T-helper 17 cell (primary cell): ENCODE results near the gene F12. TPM values are rescaled to one million over a fixed set of nuclear protein-coding genes. Genes with fewer than 3 reads are reported as not detected.

ENCODE experiments used
- ATAC-seq: fragments of 150-1000 bp; cut with Tn5 transposase; 2 replicates; pipeline ENCODE4 v1.10.0; 2021; ENCODE audit warnings: mild to moderate bottlenecking, moderate library complexity
- DNase-seq, 3 donors: peaks; one replicate each; pipeline versions ENCODE4 v3.0.0 to v3.0.0-alpha.2; 2020 to 2021
- H3K9me3 ChIP-seq: one replicate; pipeline ENCODE4 v1.7.0; 2013; ENCODE audit warnings: low read length, mild to moderate bottlenecking; ENCODE audit not compliant: control insufficient read depth, poor library complexity, severe bottlenecking
- H3K27ac Mint-ChIP-seq: one replicate; pipeline ENCODE4 v1.8.0; 2022; ENCODE audit warnings: mild to moderate bottlenecking, moderate library complexity, mixed read lengths
- H3K27me3 Mint-ChIP-seq: one replicate; pipeline ENCODE4 v1.8.0; 2022; ENCODE audit warnings: mixed read lengths
- H3K36me3 Mint-ChIP-seq: one replicate; pipeline ENCODE4 v1.8.0; 2022; ENCODE audit warnings: low read depth, mixed read lengths
- H3K4me1 Mint-ChIP-seq: one replicate; pipeline ENCODE4 v1.8.0; 2022; ENCODE audit warnings: mild to moderate bottlenecking, mixed read lengths
- H3K4me3 Mint-ChIP-seq: one replicate; pipeline ENCODE4 v1.8.0; 2022; ENCODE audit warnings: mild to moderate bottlenecking, moderate library complexity, mixed read lengths
- total RNA-seq, 4 donors: library from RNA in 2 of 4; stranded (reverse) in 2 of 4; gene quantifications; one replicate each; pipeline ENCODE4 v1.2.3 and lab custom pipeline; 2022 to 2026

The F12 gene
- 1 to 10 TPM in 1 of 2 donors, under 1 TPM in 1; 0.62 to 1.1 TPM for total RNA-seq
- 0.46 to 1.1 reads per million in 2 donors for total RNA-seq (lab: John Stamatoyannopoulos, UW)

GRCh38 chr5:177409043-177409801 is at the start of gene F12:
TSS of gene F12 (minus strand) at chr5:177409564. CDS start at chr5:177409527, 37 bp downstream.
- H3K27ac Mint-ChIP-seq: no peak within 1 kb of the TSS
- H3K36me3 Mint-ChIP-seq: no peaks in the 10 kb centered on the region
- H3K4me3 Mint-ChIP-seq: no peak within 1 kb of the TSS
- no peak for ATAC-seq
- no peak for DNase-seq
- peaks cover 30% of the 10 kb centered on the region for H3K4me1 Mint-ChIP-seq
- H3K27me3 Mint-ChIP-seq: no peaks in the 10 kb centered on the region
- no peaks in the 10 kb centered on the region for H3K9me3 ChIP-seq

GRCh38 chr5:177458912-177459350 is 49.6 kb upstream of the F12 start:
- Mint-ChIP-seq H3K27ac (no peak overlapping the region), H3K36me3 (no peaks in the 10 kb centered on the region), H3K27me3 (no peaks in the 10 kb centered on the region), H3K4me1 (peaks cover 24% of the 10 kb centered on the region), H3K4me3 (no peak overlapping the region)
- no peaks in the 10 kb centered on the region for H3K9me3 ChIP-seq
- DNase-seq (no peak), ATAC-seq (no peak)

GRCh38 chr5:177457852-177458681 is 48.7 kb upstream of the F12 start:
- peaks cover 30% of the 10 kb centered on the region for H3K4me1 Mint-ChIP-seq
- H3K27ac Mint-ChIP-seq: no peak overlapping the region
- H3K36me3 Mint-ChIP-seq: no peaks in the 10 kb centered on the region
- peak overlapping the region; percentile 62 for H3K4me3 Mint-ChIP-seq
- ATAC-seq (no peak), DNase-seq (no peak)
- no peaks in the 10 kb centered on the region for H3K27me3 Mint-ChIP-seq
- no peaks in the 10 kb centered on the region for H3K9me3 ChIP-seq

GRCh38 chr5:177456976-177457851 is 47.9 kb upstream of the F12 start:
- peak in 2 of 3 donors; percentile 38 to 41 for DNase-seq
- peak overlapping the region; percentile 62 for H3K4me3 Mint-ChIP-seq
- peak overlapping the region; percentile 95 for H3K27ac Mint-ChIP-seq
- no peaks in the 10 kb centered on the region for H3K9me3 ChIP-seq
- H3K36me3 Mint-ChIP-seq: no peaks in the 10 kb centered on the region
- H3K4me1 Mint-ChIP-seq: peaks cover 33% of the 10 kb centered on the region
- peak; percentile 27 for ATAC-seq
- H3K27me3 Mint-ChIP-seq: no peaks in the 10 kb centered on the region

GRCh38 chr5:177456591-177456964 is 47.2 kb upstream of the F12 start:
- DNase-seq: no peak
- peak overlapping the region; percentile 85 for H3K4me3 Mint-ChIP-seq
- peak overlapping the region; percentile 95 for H3K27ac Mint-ChIP-seq
- H3K36me3 Mint-ChIP-seq: no peaks in the 10 kb centered on the region
- no peaks in the 10 kb centered on the region for H3K27me3 Mint-ChIP-seq
- H3K9me3 ChIP-seq: no peaks in the 10 kb centered on the region
- peaks cover 32% of the 10 kb centered on the region for H3K4me1 Mint-ChIP-seq
- ATAC-seq: no peak

GRCh38 chr5:177455661-177456590 is 46.6 kb upstream of the F12 start:
- Mint-ChIP-seq H3K4me1 (peaks cover 28% of the 10 kb centered on the region), H3K27ac (peak overlapping the region; percentile 95)

GRCh38 chr5:177455036-177455660 is 45.8 kb upstream of the F12 start:
- no peaks in the 10 kb centered on the region for H3K9me3 ChIP-seq
- Mint-ChIP-seq H3K4me1 (peaks cover 32% of the 10 kb centered on the region), H3K27ac (peak overlapping the region; percentile 95), H3K4me3 (peak overlapping the region; percentile 85), H3K27me3 (no peaks in the 10 kb centered on the region), H3K36me3 (no peaks in the 10 kb centered on the region)
- DNase-seq (peak; percentile 91 to 95 (median 92)), ATAC-seq (peak; percentile 69)

More at GRCh38 chr5:177455661-177456590, 46.6 kb upstream of the F12 start:
- Mint-ChIP-seq H3K4me3 (peak overlapping the region; percentile 85), H3K27me3 (no peaks in the 10 kb centered on the region), H3K36me3 (no peaks in the 10 kb centered on the region)
- peak; percentile 29 for ATAC-seq
- peak; percentile 91 to 94 (median 92) for DNase-seq
- no peaks in the 10 kb centered on the region for H3K9me3 ChIP-seq

- H3K27ac Mint-ChIP-seq: peak overlapping the region; percentile 96
- H3K4me1 Mint-ChIP-seq: peaks cover 35% of the 10 kb centered on the region
- no peaks in the 10 kb centered on the region for H3K9me3 ChIP-seq
- peak; percentile 97 to 98 (median 97) for DNase-seq
- ATAC-seq: peak; percentile 63
- H3K4me3 Mint-ChIP-seq: peak overlapping the region; percentile 85
- H3K36me3 Mint-ChIP-seq: no peaks in the 10 kb centered on the region
- no peaks in the 10 kb centered on the region for H3K27me3 Mint-ChIP-seq
These were observed 45.2 kb upstream of the F12 start for GRCh38 chr5:177454397-177455035.

- peak overlapping the region; percentile 96 for H3K27ac Mint-ChIP-seq
- H3K27me3 Mint-ChIP-seq: no peaks in the 10 kb centered on the region
- no peak for DNase-seq
- peaks cover 35% of the 10 kb centered on the region for H3K4me1 Mint-ChIP-seq
- ATAC-seq: no peak
- peak overlapping the region; percentile 85 for H3K4me3 Mint-ChIP-seq
- no peaks in the 10 kb centered on the region for H3K9me3 ChIP-seq
- H3K36me3 Mint-ChIP-seq: no peaks in the 10 kb centered on the region
These were observed 44.6 kb upstream of the F12 start for GRCh38 chr5:177453852-177454396.

- Mint-ChIP-seq H3K4me1 (peaks cover 42% of the 10 kb centered on the region), H3K27me3 (no peaks in the 10 kb centered on the region), H3K27ac (peak overlapping the region; percentile 96), H3K4me3 (peak overlapping the region; percentile 53), H3K36me3 (no peaks in the 10 kb centered on the region)
- no peaks in the 10 kb centered on the region for H3K9me3 ChIP-seq
- ATAC-seq (no peak), DNase-seq (no peak)
These were observed 43.6 kb upstream of the F12 start for GRCh38 chr5:177452688-177453638.
